GM12874 (cell line): Measurements from ENCODE around the gene PCYT2.

ENCODE experiments used
- TF ChIP-seq, protein P1 (sequence below): IDR thresholded peaks from 2 replicates; pipeline ENCODE4 v1.5.1; 2011; ENCODE audit warnings: low read depth, mild to moderate bottlenecking, control low read depth, low read length, moderate library complexity; ENCODE audit not compliant: insufficient read depth

The PCYT2 gene

GRCh38 chr17:81915331-81915730 lies 4.1 kb upstream of the PCYT2 start:
- TF ChIP-seq, protein P1, sequence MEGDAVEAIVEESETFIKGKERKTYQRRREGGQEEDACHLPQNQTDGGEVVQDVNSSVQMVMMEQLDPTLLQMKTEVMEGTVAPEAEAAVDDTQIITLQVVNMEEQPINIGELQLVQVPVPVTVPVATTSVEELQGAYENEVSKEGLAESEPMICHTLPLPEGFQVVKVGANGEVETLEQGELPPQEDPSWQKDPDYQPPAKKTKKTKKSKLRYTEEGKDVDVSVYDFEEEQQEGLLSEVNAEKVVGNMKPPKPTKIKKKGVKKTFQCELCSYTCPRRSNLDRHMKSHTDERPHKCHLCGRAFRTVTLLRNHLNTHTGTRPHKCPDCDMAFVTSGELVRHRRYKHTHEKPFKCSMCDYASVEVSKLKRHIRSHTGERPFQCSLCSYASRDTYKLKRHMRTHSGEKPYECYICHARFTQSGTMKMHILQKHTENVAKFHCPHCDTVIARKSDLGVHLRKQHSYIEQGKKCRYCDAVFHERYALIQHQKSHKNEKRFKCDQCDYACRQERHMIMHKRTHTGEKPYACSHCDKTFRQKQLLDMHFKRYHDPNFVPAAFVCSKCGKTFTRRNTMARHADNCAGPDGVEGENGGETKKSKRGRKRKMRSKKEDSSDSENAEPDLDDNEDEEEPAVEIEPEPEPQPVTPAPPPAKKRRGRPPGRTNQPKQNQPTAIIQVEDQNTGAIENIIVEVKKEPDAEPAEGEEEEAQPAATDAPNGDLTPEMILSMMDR = no peak

DNA sequence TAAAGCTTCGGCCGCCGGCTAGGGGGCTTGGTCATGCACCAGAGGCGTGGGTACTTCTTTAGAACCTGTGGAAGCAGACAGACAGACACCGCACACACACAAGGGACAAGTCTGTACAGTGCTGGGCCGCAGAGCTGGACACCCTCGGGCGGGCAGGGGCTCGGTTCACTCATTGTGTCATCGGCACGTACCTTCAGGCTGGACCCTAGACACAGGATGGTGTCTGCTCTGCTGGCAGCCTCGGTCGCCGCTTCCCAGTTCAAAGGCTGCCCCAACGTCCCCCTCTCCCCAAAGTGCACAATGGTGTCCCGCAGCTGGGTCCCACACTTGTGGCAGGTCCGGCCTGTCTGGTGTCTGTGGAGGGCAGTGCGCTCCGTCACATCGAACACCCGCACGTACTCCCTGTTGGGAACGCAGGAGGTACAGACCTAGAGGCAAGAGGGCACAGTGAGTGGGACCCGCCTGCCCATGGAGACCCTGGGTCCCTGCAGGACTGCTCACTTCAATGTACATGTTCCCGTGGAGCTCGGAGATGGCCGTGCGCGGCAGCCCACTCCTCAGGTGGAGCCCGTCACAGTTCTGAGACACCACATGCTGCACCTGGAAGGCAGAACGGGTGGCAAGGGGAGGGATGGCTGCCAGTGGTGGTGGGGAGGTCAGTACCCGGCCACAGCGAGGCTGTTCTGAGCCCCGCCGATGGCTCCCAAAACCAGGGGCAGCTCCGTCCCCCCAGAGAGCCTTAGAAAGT lies 3.1 kb upstream of the PCYT2 start:
- TF ChIP-seq, protein P1 = no peak

GRCh38 chr17:81913394-81914102 lies 2.3 kb upstream of the PCYT2 start:
- TF ChIP-seq, protein P1 = no peak

- TF ChIP-seq, protein P1 = no peak
These were observed 1.5 kb upstream of the PCYT2 start for GRCh38 chr17:81912441-81913309.

DNA sequence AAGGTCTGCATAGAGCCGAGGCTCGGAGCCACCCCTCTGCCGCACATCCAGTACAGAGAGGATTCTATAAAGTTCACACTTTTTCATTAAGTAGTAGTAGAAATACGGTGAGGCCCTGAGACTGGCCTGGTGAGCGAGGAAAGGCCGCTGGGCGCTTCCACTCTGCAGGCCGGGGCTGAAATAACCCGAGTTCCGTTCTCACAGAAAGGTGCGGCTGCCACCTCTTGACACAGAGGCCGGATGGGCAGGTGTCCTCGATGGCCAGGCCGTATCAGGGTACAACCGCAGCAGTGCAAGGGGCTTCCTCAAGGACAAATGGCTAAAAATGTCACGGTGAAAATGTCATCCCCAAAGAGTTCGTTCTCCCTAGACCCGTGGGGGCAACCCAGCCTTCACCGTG lies 770 bp upstream of the PCYT2 start:
- TF ChIP-seq, protein P1 = no peak

- TF ChIP-seq, protein P1 = no peak
These were observed 341 bp downstream of the PCYT2 start for GRCh38 chr17:81910840-81911276.
